ENCODE measurements around the gene FOXO3. TPM values are rescaled to one million over a fixed set of nuclear protein-coding genes. Genes with fewer than 3 reads are reported as not detected.

FOXO3 gene
- polyA plus RNA-seq, 1 donor (not counting 4 experiments of a cell fraction or from before 2014, with no cell fraction given) = 17.6 TPM

DNA sequence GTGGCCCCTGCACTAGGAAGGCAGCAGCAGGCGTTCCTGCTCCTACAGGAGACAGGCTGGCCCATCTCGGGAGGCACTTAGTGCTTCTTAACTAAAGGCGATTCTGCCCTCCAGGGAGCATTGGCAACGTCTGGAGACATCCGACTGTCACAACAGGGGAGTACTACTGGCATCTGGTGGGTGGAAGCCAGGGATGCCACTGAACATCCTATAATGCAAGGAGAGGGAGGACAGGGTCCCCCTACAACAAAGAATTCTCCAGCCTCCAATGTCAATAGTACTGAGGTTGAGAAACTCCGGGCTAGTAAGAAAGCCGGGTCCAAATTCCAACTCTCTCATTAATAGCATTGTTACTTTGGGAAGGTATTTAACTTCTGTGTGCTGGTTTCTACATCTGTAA lies 168.1 kb downstream of the FOXO3 start:
- Histone ChIP-seq H3K9ac (ENCODE audit: control insufficient read depth, extremely low read depth, insufficient read depth, low read length) (no peak overlapping the region), H3K27ac (ENCODE audit: control insufficient read depth, insufficient read depth, low read length) (no peak overlapping the region), H3K36me3 (ENCODE audit: control insufficient read depth in 2 of 2, extremely low read depth in 1 of 2, insufficient read depth in 2 of 2, low read length in 2 of 2) (no peaks in the 10 kb centered on the region), H3K79me2 (ENCODE audit: control insufficient read depth, insufficient read depth, low read length) (no peaks in the 10 kb centered on the region), H4K20me1 (ENCODE audit: control insufficient read depth, extremely low read depth, insufficient read depth, low read length) (no peaks in the 10 kb centered on the region), H3K27me3 (ENCODE audit: control insufficient read depth, extremely low read depth, insufficient read depth, low read length) (no peaks in the 10 kb centered on the region), H2AFZ (ENCODE audit: control insufficient read depth, low read length) (no peak overlapping the region), H3K4me3 (ENCODE audit: control insufficient read depth in 2 of 3, extremely low read depth in 1 of 3, insufficient read depth in 2 of 3, low read depth in 1 of 3, low read length in 3 of 3) (no peak overlapping the region), H3K9me1 (ENCODE audit: control insufficient read depth, extremely low read depth, insufficient read depth, low read length) (no peaks in the 10 kb centered on the region), H3K4me2 (ENCODE audit: control insufficient read depth, extremely low read depth, insufficient read depth, low read depth, low read length) (no peak overlapping the region), H3K4me1 (ENCODE audit: control insufficient read depth, extremely low read depth, insufficient read depth, low read length) (peaks cover 11% of the 10 kb centered on the region), H3K9me3 (ENCODE audit: control insufficient read depth, low read depth, low read length) (no peaks in the 10 kb centered on the region)
- dilution Hi-C loops (cut with MboI; ENCODE audit: extremely low pct_ligation_motif_present, low sequenced_read_pairs) = no loop called here
- DNase-seq (ENCODE audit: low read depth, low spot score) = no peak
- TF ChIP-seq CTCF (optimal IDR thresholded peaks at IDR 0.05 in 1 of 3, IDR thresholded peaks at IDR 0.05 in 1 of 3, conservative IDR thresholded peaks at IDR 0.05 in 1 of 3; ENCODE audit: extremely low read depth in 1 of 3, insufficient read depth in 2 of 3, low read length in 3 of 3) (no peak), EZH2 (IDR thresholded peaks at IDR 0.05; ENCODE audit: low read length) (no peak)
- no peak for FAIRE-seq

- no peak overlapping the region for H3K4me2 ChIP-seq (ENCODE audit: control insufficient read depth, extremely low read depth, insufficient read depth, low read depth, low read length)
- H3K79me2 ChIP-seq (ENCODE audit: control insufficient read depth, insufficient read depth, low read length) = no peaks in the 10 kb centered on the region
- no peaks in the 10 kb centered on the region for H3K9me3 ChIP-seq (ENCODE audit: control insufficient read depth, low read depth, low read length)
- TF ChIP-seq EZH2 (IDR thresholded peaks at IDR 0.05; ENCODE audit: low read length) (no peak), CTCF (optimal IDR thresholded peaks at IDR 0.05 in 1 of 3, IDR thresholded peaks at IDR 0.05 in 1 of 3, conservative IDR thresholded peaks at IDR 0.05 in 1 of 3; ENCODE audit: extremely low read depth in 1 of 3, insufficient read depth in 2 of 3, low read length in 3 of 3) (no peak)
- DNase-seq (ENCODE audit: low read depth, low spot score) (no peak), FAIRE-seq (no peak)
- H3K27me3 ChIP-seq (ENCODE audit: control insufficient read depth, extremely low read depth, insufficient read depth, low read length) = no peaks in the 10 kb centered on the region
- no peak overlapping the region for H3K9ac ChIP-seq (ENCODE audit: control insufficient read depth, extremely low read depth, insufficient read depth, low read length)
- H4K20me1 ChIP-seq (ENCODE audit: control insufficient read depth, extremely low read depth, insufficient read depth, low read length) = no peaks in the 10 kb centered on the region
- H3K4me1 ChIP-seq (ENCODE audit: control insufficient read depth, extremely low read depth, insufficient read depth, low read length) = peaks cover 17% of the 10 kb centered on the region
- no peak overlapping the region for H3K4me3 ChIP-seq (ENCODE audit: control insufficient read depth in 2 of 3, extremely low read depth in 1 of 3, insufficient read depth in 2 of 3, low read depth in 1 of 3, low read length in 3 of 3)
- dilution Hi-C loops (cut with MboI; ENCODE audit: extremely low pct_ligation_motif_present, low sequenced_read_pairs) = no loop called here
- peaks cover 4% of the 10 kb centered on the region for H3K9me1 ChIP-seq (ENCODE audit: control insufficient read depth, extremely low read depth, insufficient read depth, low read length)
- no peak overlapping the region for H2AFZ ChIP-seq (ENCODE audit: control insufficient read depth, low read length)
- H3K36me3 ChIP-seq (ENCODE audit: control insufficient read depth in 2 of 2, extremely low read depth in 1 of 2, insufficient read depth in 2 of 2, low read length in 2 of 2) = no peaks in the 10 kb centered on the region
- H3K27ac ChIP-seq (ENCODE audit: control insufficient read depth, insufficient read depth, low read length) = no peak overlapping the region
Measured at GRCh38 chr6:108730635-108731515, 170.2 kb downstream of the FOXO3 start.
